ENCODE results near the gene IFNW1.
"Not testable (repeated sequence)": the region's sequence is repeated elsewhere in the genome, so short reads cannot be mapped to it uniquely, and the experiment has no call there.

The IFNW1 gene

GRCh38 chr9:21141427-21141882 lies at the start of gene IFNW1:
Gene IFNW1, minus strand, starts transcription at chr9:21141832. Its CDS starts 262 bp downstream, at chr9:21141570.
- no peak for DNase-seq

- DNase-seq: not testable (repeated sequence)
Measured at GRCh38 chr9:21187487-21187886, 45.9 kb upstream of the IFNW1 start, which contains the start of gene IFNA4. Gene IFNA4, minus strand, starts transcription at chr9:21187587. Its CDS starts 56 bp downstream, at chr9:21187531.

- DNase-seq: peak in 1 of 2 experiments; percentile 38
Measured at GRCh38 chr9:21182810-21183736, 41.4 kb upstream of the IFNW1 start.

GRCh38 chr9:21174671-21175070 lies 33.0 kb upstream of the IFNW1 start:
- no peak for DNase-seq

GRCh38 chr9:21172156-21172555 lies 30.5 kb upstream of the IFNW1 start:
- DNase-seq: no peak

GRCh38 chr9:21171351-21171750 lies 29.7 kb upstream of the IFNW1 start:
- DNase-seq: no peak

GRCh38 chr9:21166560-21166959 lies 24.9 kb upstream of the IFNW1 start, which contains the start of gene IFNA21:
Gene IFNA21, minus strand, starts transcription at chr9:21166660. Its CDS starts 48 bp downstream, at chr9:21166612.
- not testable (repeated sequence) for DNase-seq

GRCh38 chr9:21165516-21165915 lies 23.9 kb upstream of the IFNW1 start:
- DNase-seq: no peak

- no peak for DNase-seq
Measured at GRCh38 chr9:21160178-21160577, 18.5 kb upstream of the IFNW1 start.

GRCh38 chr9:21155501-21155900 lies 13.9 kb upstream of the IFNW1 start:
- DNase-seq: no peak

- DNase-seq: peak in 1 of 2 experiments; percentile 28
Measured at GRCh38 chr9:21154018-21154608, 12.5 kb upstream of the IFNW1 start.

- no peak for DNase-seq
Measured at GRCh38 chr9:21153336-21154017, 11.8 kb upstream of the IFNW1 start.

GRCh38 chr9:21144603-21145002 lies 3.0 kb upstream of the IFNW1 start:
- DNase-seq: no peak

- DNase-seq: no peak
Measured at GRCh38 chr9:21137020-21137419, 4.6 kb downstream of the IFNW1 start.

GRCh38 chr9:21135736-21136135 lies 5.9 kb downstream of the IFNW1 start:
- DNase-seq: no peak

GRCh38 chr9:21128186-21128585 lies 13.4 kb downstream of the IFNW1 start:
- DNase-seq: peak; percentile 16 to 21

- no peak for DNase-seq
Measured at GRCh38 chr9:21121595-21122251, 19.9 kb downstream of the IFNW1 start.

GRCh38 chr9:21121079-21121478 lies 20.6 kb downstream of the IFNW1 start:
- no peak for DNase-seq

- DNase-seq: no peak
Measured at GRCh38 chr9:21119093-21119770, 22.4 kb downstream of the IFNW1 start.

GRCh38 chr9:21114311-21114710 lies 27.3 kb downstream of the IFNW1 start:
- DNase-seq: no peak

- DNase-seq: peak; percentile 53 to 88
Measured at GRCh38 chr9:21110708-21111576, 30.7 kb downstream of the IFNW1 start.

Measured in NCI-H526 (cell line).